NCI-H748 (cell line): ENCODE results near the gene ATG14.
A peak's percentile ranks its signal among the peaks of the same experiment; 100 is the strongest.
"Not testable (repeated sequence)": the region's sequence is repeated elsewhere in the genome, so short reads cannot be mapped to it uniquely, and the experiment has no call there.

Experiments
- DNase-seq: peaks from one replicate; lab custom pipeline; 2025; ENCODE audit not compliant: unreplicated experiment; lab: John Stamatoyannopoulos, UW

Gene ATG14

GRCh38 chr14:55434805-55435174, 23.2 kb upstream of the ATG14 start:
- DNase-seq: no peak

- DNase-seq: no peak
Observed at GRCh38 chr14:55433880-55434804, 22.5 kb upstream of the ATG14 start.

- no peak for DNase-seq
Observed at GRCh38 chr14:55432628-55433027, 21.0 kb upstream of the ATG14 start.

GRCh38 chr14:55430024-55430690, 18.5 kb upstream of the ATG14 start:
- DNase-seq: peak; percentile 74

- no peak for DNase-seq
Observed at GRCh38 chr14:55427439-55427838, 15.8 kb upstream of the ATG14 start.

GRCh38 chr14:55426891-55427290, 15.3 kb upstream of the ATG14 start:
- no peak for DNase-seq

- DNase-seq: no peak
Observed at GRCh38 chr14:55425091-55425490, 13.5 kb upstream of the ATG14 start.

GRCh38 chr14:55423969-55424368, 12.3 kb upstream of the ATG14 start:
- DNase-seq: no peak

GRCh38 chr14:55422338-55422737, 10.7 kb upstream of the ATG14 start:
- not testable (repeated sequence) for DNase-seq

- no peak for DNase-seq
Observed at GRCh38 chr14:55419663-55420062, 8.0 kb upstream of the ATG14 start.

- no peak for DNase-seq
Observed at GRCh38 chr14:55418411-55418810, 6.8 kb upstream of the ATG14 start.

GRCh38 chr14:55417955-55418354, 6.3 kb upstream of the ATG14 start:
- DNase-seq: no peak

GRCh38 chr14:55416866-55417265, 5.2 kb upstream of the ATG14 start:
- peak; percentile 55 for DNase-seq

- DNase-seq: no peak
Observed at GRCh38 chr14:55414551-55414950, 2.9 kb upstream of the ATG14 start.

GRCh38 chr14:55412676-55413075, 1.0 kb upstream of the ATG14 start:
- DNase-seq: no peak

GRCh38 chr14:55410876-55411275, 754 bp downstream of the ATG14 start:
- no peak for DNase-seq

- DNase-seq: no peak
Observed at GRCh38 chr14:55404173-55404854, 7.3 kb downstream of the ATG14 start.

GRCh38 chr14:55401751-55402150, 9.9 kb downstream of the ATG14 start:
- no peak for DNase-seq

GRCh38 chr14:55399852-55400251, 11.8 kb downstream of the ATG14 start:
- no peak for DNase-seq

GRCh38 chr14:55399183-55399582, 12.4 kb downstream of the ATG14 start:
- no peak for DNase-seq

GRCh38 chr14:55398679-55399078, 13.0 kb downstream of the ATG14 start:
- no peak for DNase-seq

GRCh38 chr14:55389330-55389729, 22.3 kb downstream of the ATG14 start:
- no peak for DNase-seq
